Measurements from ENCODE around the gene SPG7.
A peak's percentile ranks its signal among the peaks of the same experiment; 100 is the strongest.

SPG7 gene

GRCh38 chr16:89493776-89494175, 14.4 kb upstream of the SPG7 start:
- Mint-ChIP-seq H3K27ac (peak overlapping the region; percentile 5), H3K36me3 (peaks cover 27% of the 10 kb centered on the region), H3K4me1 (peaks cover 30% of the 10 kb centered on the region), H3K4me3 (no peak overlapping the region), H3K9me3 (no peaks in the 10 kb centered on the region)
- ATAC-seq (no peak), DNase-seq (ENCODE audit: low spot score in 2 of 2) (no peak)

- Mint-ChIP-seq H3K9me3 (no peaks in the 10 kb centered on the region), H3K4me1 (peaks cover 24% of the 10 kb centered on the region), H3K27ac (no peak overlapping the region), H3K4me3 (no peak overlapping the region), H3K36me3 (peaks cover 18% of the 10 kb centered on the region)
- DNase-seq (ENCODE audit: low spot score in 2 of 2) (no peak), ATAC-seq (no peak)
Observed at GRCh38 chr16:89495121-89495520, 13.1 kb upstream of the SPG7 start.

GRCh38 chr16:89498839-89499238, 9.4 kb upstream of the SPG7 start:
- H3K4me3 Mint-ChIP-seq, result no peak overlapping the region
- peaks cover 3% of the 10 kb centered on the region for H3K36me3 Mint-ChIP-seq
- ATAC-seq (no peak), DNase-seq (ENCODE audit: low spot score in 2 of 2) (no peak)
- H3K27ac Mint-ChIP-seq, result no peak overlapping the region
- H3K4me1 Mint-ChIP-seq, result peaks cover 3% of the 10 kb centered on the region
- H3K9me3 Mint-ChIP-seq, result no peaks in the 10 kb centered on the region

GRCh38 chr16:89499767-89500166, 8.4 kb upstream of the SPG7 start:
- H3K4me1 Mint-ChIP-seq, result no peaks in the 10 kb centered on the region
- ATAC-seq, result no peak
- H3K4me3 Mint-ChIP-seq, result no peak overlapping the region
- no peaks in the 10 kb centered on the region for H3K36me3 Mint-ChIP-seq
- H3K27ac Mint-ChIP-seq, result no peak overlapping the region
- DNase-seq (ENCODE audit: low spot score in 2 of 2), result no peak
- H3K9me3 Mint-ChIP-seq, result no peaks in the 10 kb centered on the region

GRCh38 chr16:89502081-89502843, 5.9 kb upstream of the SPG7 start:
- DNase-seq (ENCODE audit: low spot score in 2 of 2), result no peak
- ATAC-seq, result no peak
- Mint-ChIP-seq H3K4me1 (peaks cover 17% of the 10 kb centered on the region), H3K4me3 (no peak overlapping the region), H3K9me3 (no peaks in the 10 kb centered on the region), H3K36me3 (no peaks in the 10 kb centered on the region), H3K27ac (peak overlapping the region; percentile 60)

- Mint-ChIP-seq H3K27ac (no peak overlapping the region), H3K9me3 (no peaks in the 10 kb centered on the region), H3K4me1 (peaks cover 17% of the 10 kb centered on the region), H3K36me3 (peaks cover 5% of the 10 kb centered on the region), H3K4me3 (no peak overlapping the region)
- DNase-seq (ENCODE audit: low spot score in 2 of 2) (no peak), ATAC-seq (no peak)
Observed at GRCh38 chr16:89504091-89504490, 4.1 kb upstream of the SPG7 start.

- ATAC-seq, result peak; percentile 82
- H3K9me3 Mint-ChIP-seq, result no peaks in the 10 kb centered on the region
- DNase-seq (ENCODE audit: low spot score in 2 of 2), result peak; percentile 64 to 88
- peaks cover 16% of the 10 kb centered on the region for H3K36me3 Mint-ChIP-seq
- H3K4me3 Mint-ChIP-seq, result peak overlapping the region; percentile 64
- peaks cover 17% of the 10 kb centered on the region for H3K4me1 Mint-ChIP-seq
- H3K27ac Mint-ChIP-seq, result peak overlapping the region; percentile 63
Observed at GRCh38 chr16:89505204-89506112, 2.7 kb upstream of the SPG7 start.

- no peak for ATAC-seq
- Mint-ChIP-seq H3K9me3 (no peaks in the 10 kb centered on the region), H3K36me3 (peaks cover 23% of the 10 kb centered on the region), H3K4me1 (peaks cover 17% of the 10 kb centered on the region), H3K27ac (peak overlapping the region; percentile 63), H3K4me3 (peak overlapping the region; percentile 64)
- no peak for DNase-seq (ENCODE audit: low spot score in 2 of 2)
Observed at GRCh38 chr16:89506113-89506504, 2.1 kb upstream of the SPG7 start.

- Mint-ChIP-seq H3K36me3 (peaks cover 30% of the 10 kb centered on the region), H3K27ac (peak overlapping the region; percentile 63), H3K4me1 (peaks cover 17% of the 10 kb centered on the region), H3K4me3 (peak overlapping the region; percentile 64), H3K9me3 (no peaks in the 10 kb centered on the region)
- no peak for ATAC-seq
- DNase-seq (ENCODE audit: low spot score in 2 of 2), result peak in 1 of 2 donors; percentile 62
Observed at GRCh38 chr16:89506791-89507191, 1.4 kb upstream of the SPG7 start.

GRCh38 chr16:89507214-89507833, 879 bp upstream of the SPG7 start:
- peaks cover 17% of the 10 kb centered on the region for H3K4me1 Mint-ChIP-seq
- H3K36me3 Mint-ChIP-seq, result peaks cover 35% of the 10 kb centered on the region
- no peak for DNase-seq (ENCODE audit: low spot score in 2 of 2)
- no peak for ATAC-seq
- peak overlapping the region; percentile 64 for H3K4me3 Mint-ChIP-seq
- peak overlapping the region; percentile 63 for H3K27ac Mint-ChIP-seq
- H3K9me3 Mint-ChIP-seq, result no peaks in the 10 kb centered on the region

GRCh38 chr16:89510526-89510925, 2.3 kb downstream of the SPG7 start:
- DNase-seq (ENCODE audit: low spot score in 2 of 2) (no peak), ATAC-seq (no peak)
- Mint-ChIP-seq H3K36me3 (peaks cover 67% of the 10 kb centered on the region), H3K27ac (no peak overlapping the region), H3K9me3 (no peaks in the 10 kb centered on the region), H3K4me3 (peak overlapping the region; percentile 64), H3K4me1 (peaks cover 10% of the 10 kb centered on the region)

GRCh38 chr16:89511374-89511773, 3.2 kb downstream of the SPG7 start:
- no peak for ATAC-seq
- Mint-ChIP-seq H3K4me3 (no peak overlapping the region), H3K9me3 (no peaks in the 10 kb centered on the region), H3K4me1 (peaks cover 2% of the 10 kb centered on the region), H3K27ac (no peak overlapping the region), H3K36me3 (peaks cover 75% of the 10 kb centered on the region)
- DNase-seq (ENCODE audit: low spot score in 2 of 2), result no peak

- H3K9me3 Mint-ChIP-seq, result no peaks in the 10 kb centered on the region
- no peak overlapping the region for H3K27ac Mint-ChIP-seq
- no peak for DNase-seq (ENCODE audit: low spot score in 2 of 2)
- no peak overlapping the region for H3K4me3 Mint-ChIP-seq
- peaks cover 86% of the 10 kb centered on the region for H3K36me3 Mint-ChIP-seq
- ATAC-seq, result no peak
- no peaks in the 10 kb centered on the region for H3K4me1 Mint-ChIP-seq
Observed at GRCh38 chr16:89512453-89512852, 4.2 kb downstream of the SPG7 start.

GRCh38 chr16:89517128-89517527, 8.9 kb downstream of the SPG7 start:
- no peak overlapping the region for H3K4me3 Mint-ChIP-seq
- DNase-seq (ENCODE audit: low spot score in 2 of 2) (no peak), ATAC-seq (no peak)
- H3K36me3 Mint-ChIP-seq, result peaks cover 100% of the 10 kb centered on the region
- H3K4me1 Mint-ChIP-seq, result peaks cover 6% of the 10 kb centered on the region
- no peak overlapping the region for H3K27ac Mint-ChIP-seq
- H3K9me3 Mint-ChIP-seq, result no peaks in the 10 kb centered on the region

GRCh38 chr16:89519881-89520280, 11.7 kb downstream of the SPG7 start:
- Mint-ChIP-seq H3K9me3 (no peaks in the 10 kb centered on the region), H3K4me1 (peaks cover 6% of the 10 kb centered on the region), H3K4me3 (no peak overlapping the region), H3K27ac (peak overlapping the region; percentile 45), H3K36me3 (peaks cover 96% of the 10 kb centered on the region)
- no peak for DNase-seq (ENCODE audit: low spot score in 2 of 2)
- no peak for ATAC-seq
